DND-41 (cell line): ENCODE data around the gene CAPN14.

ENCODE experiments used
- ATAC-seq: fragments of 200-7000 bp; cut with Tn5 transposase; 3 replicates; pipeline ENCODE4 v1.9.1; 2021; ENCODE audit warnings: low read depth; ENCODE audit not compliant: insufficient read depth
- DNase-seq: peaks from one replicate; pipeline ENCODE4 v3.0.0-alpha.2; 2020
- H2AFZ ChIP-seq: 2 replicates; pipeline ENCODE4 v1.6.0; 2012; ENCODE audit warnings: low read depth, low read length
- H3K27ac ChIP-seq: 2 replicates; pipeline ENCODE4 v1.5.1; 2012; ENCODE audit warnings: low read length, inconsistent platforms
- H3K27me3 ChIP-seq: fragments of 200-600 bp; sonication (generic); 2 replicates; pipeline ENCODE4 v1.6.0; 2012; ENCODE audit warnings: low read length, mild to moderate bottlenecking, inconsistent platforms; ENCODE audit not compliant: insufficient read depth, poor library complexity
- H3K36me3 ChIP-seq: 2 replicates; pipeline ENCODE4 v1.5.1; 2012; ENCODE audit warnings: low read length, inconsistent platforms; ENCODE audit not compliant: insufficient read depth
- H3K4me1 ChIP-seq: 2 replicates; pipeline ENCODE4 v1.5.1; 2012; ENCODE audit warnings: mild to moderate bottlenecking, low read length; ENCODE audit not compliant: insufficient read depth
- H3K4me2 ChIP-seq: 2 replicates; pipeline ENCODE4 v1.6.0; 2012; ENCODE audit warnings: mild to moderate bottlenecking, moderate library complexity, low read length, inconsistent platforms; ENCODE audit not compliant: insufficient read depth
- H3K4me3 ChIP-seq, 2 experiments: fragments of 200-600 bp in 1 of 2; shearing (Covaris generic) in 1 of 2; 2 replicates each; pipeline ENCODE4 v1.5.1; 2012 to 2016; ENCODE audit warnings: inconsistent platforms in 2 of 2, low read length in 2 of 2, mild to moderate bottlenecking in 2 of 2, low read depth in 1 of 2, moderate library complexity in 1 of 2
- H3K79me2 ChIP-seq: 2 replicates; pipeline ENCODE4 v1.6.0; 2012; ENCODE audit warnings: low read length, inconsistent platforms; ENCODE audit not compliant: insufficient read depth
- H3K9ac ChIP-seq: 2 replicates; pipeline ENCODE4 v1.6.0; 2012; ENCODE audit warnings: low read depth, mild to moderate bottlenecking, inconsistent platforms, low read length, moderate library complexity
- H3K9me3 ChIP-seq: 2 replicates; pipeline ENCODE4 v1.5.1; 2012; ENCODE audit warnings: low read length, moderate library complexity, mild to moderate bottlenecking, inconsistent platforms; ENCODE audit not compliant: insufficient read depth, severe bottlenecking
- H4K20me1 ChIP-seq: 2 replicates; pipeline ENCODE4 v1.6.0; 2012; ENCODE audit warnings: low read length; ENCODE audit not compliant: insufficient read depth
- CTCF ChIP-seq: IDR thresholded peaks from 2 replicates; pipeline ENCODE4 v1.5.1; 2012; ENCODE audit warnings: borderline replicate concordance, low read length, moderate library complexity, mild to moderate bottlenecking; ENCODE audit not compliant: poor library complexity, severe bottlenecking; ENCODE audit errors: extremely low read depth
- EZH2 ChIP-seq: IDR thresholded peaks from 3 replicates; pipeline ENCODE4 v1.6.1; 2012; ENCODE audit warnings: borderline replicate concordance, low read depth, mild to moderate bottlenecking, moderate library complexity, low read length, inconsistent platforms; ENCODE audit not compliant: severe bottlenecking

Gene CAPN14

GRCh38 chr2:31223026-31223425 is 5.7 kb upstream of the CAPN14 start:
- TF ChIP-seq CTCF, result no peak
- no peak for TF ChIP-seq EZH2
- ATAC-seq (no peak), DNase-seq (no peak)
- Histone ChIP-seq H3K9me3 (no peaks in the 10 kb centered on the region), H3K4me1 (no peaks in the 10 kb centered on the region), H3K4me2 (no peak overlapping the region), H3K79me2 (no peaks in the 10 kb centered on the region), H3K27ac (no peak overlapping the region), H3K36me3 (no peaks in the 10 kb centered on the region), H2AFZ (no peak overlapping the region), H3K4me3 (no peak overlapping the region), H3K27me3 (no peaks in the 10 kb centered on the region), H4K20me1 (no peaks in the 10 kb centered on the region), H3K9ac (no peak overlapping the region)

GRCh38 chr2:31222071-31222470 is 4.8 kb upstream of the CAPN14 start:
- no peaks in the 10 kb centered on the region for H3K36me3 ChIP-seq
- H3K9ac ChIP-seq, result no peak overlapping the region
- H3K9me3 ChIP-seq, result no peaks in the 10 kb centered on the region
- TF ChIP-seq EZH2 (no peak), CTCF (no peak)
- H3K4me1 ChIP-seq, result no peaks in the 10 kb centered on the region
- ATAC-seq (no peak), DNase-seq (no peak)
- no peak overlapping the region for H3K4me3 ChIP-seq
- no peak overlapping the region for H3K27ac ChIP-seq
- no peak overlapping the region for H2AFZ ChIP-seq
- H3K4me2 ChIP-seq, result no peak overlapping the region
- H3K79me2 ChIP-seq, result no peaks in the 10 kb centered on the region
- no peaks in the 10 kb centered on the region for H3K27me3 ChIP-seq
- H4K20me1 ChIP-seq, result no peaks in the 10 kb centered on the region

- no peak overlapping the region for H3K9ac ChIP-seq
- H3K27ac ChIP-seq, result no peak overlapping the region
- DNase-seq, result no peak
- H3K9me3 ChIP-seq, result no peaks in the 10 kb centered on the region
- TF ChIP-seq EZH2, result no peak
- TF ChIP-seq CTCF, result no peak
- H3K79me2 ChIP-seq, result no peaks in the 10 kb centered on the region
- no peaks in the 10 kb centered on the region for H3K36me3 ChIP-seq
- H4K20me1 ChIP-seq, result no peaks in the 10 kb centered on the region
- no peak overlapping the region for H3K4me2 ChIP-seq
- no peak overlapping the region for H2AFZ ChIP-seq
- no peaks in the 10 kb centered on the region for H3K27me3 ChIP-seq
- no peak overlapping the region for H3K4me3 ChIP-seq
- H3K4me1 ChIP-seq, result no peaks in the 10 kb centered on the region
- no peak for ATAC-seq
Measured at GRCh38 chr2:31221544-31221943, 4.2 kb upstream of the CAPN14 start.
